Mucosa of descending colon (tissue), 3 donors: ENCODE data around the gene JAK1. TPM values are rescaled to one million over a fixed set of nuclear protein-coding genes. Genes with fewer than 3 reads are reported as not detected.

Experiments
- ATAC-seq: fragments of 200-7000 bp; cut with Tn5 transposase; one replicate; pipeline ENCODE4 v1.9.1; 2020; ENCODE audit warnings: mild to moderate bottlenecking, moderate library complexity
- DNase-seq, 3 donors: peaks; one replicate each; pipeline ENCODE4 v3.0.0-alpha.2; 2020
- H3K36me3 ChIP-seq: fragments of 200-600 bp; one replicate; pipeline ENCODE4 v1.8.0; 2021; ENCODE audit warnings: low read depth, mild to moderate bottlenecking
- H3K4me1 ChIP-seq: fragments of 200-600 bp; one replicate; pipeline ENCODE4 v1.8.0; 2021; ENCODE audit warnings: low read depth, mild to moderate bottlenecking
- H3K4me3 ChIP-seq: fragments of 200-600 bp; one replicate; pipeline ENCODE4 v1.8.0; 2021; ENCODE audit warnings: mild to moderate bottlenecking
- H3K9me3 ChIP-seq: fragments of 200-600 bp; one replicate; pipeline ENCODE4 v1.8.0; 2021; ENCODE audit warnings: mild to moderate bottlenecking
- intact Hi-C, 2 donors: fragments of 100-400 bp; cut with DNase I in 1 of 2; cut with micrococcal nuclease in 1 of 2; formaldehyde crosslinking; loops; one replicate each; pipeline versions ENCODE4 v1.11.0 to v1.11.1; 2022; cut with DNase I, micrococcal nuclease
- total RNA-seq, 3 donors: library from RNA; stranded (reverse); fragmentation: NEBNext Ultra II Directional in 2 of 3; extraction: Animal tissue kit (Norgen Biotek cat#: 25700) in 2 of 3; gene quantifications; one replicate each; pipeline versions ENCODE4 v1.2.1 to v1.2.4, GENCODE V29; 2021 to 2023
- TF ChIP-seq, protein P1 (sequence below): fragments of 200-600 bp; IDR thresholded peaks from one replicate; pipeline ENCODE4 v1.8.0; 2022; ENCODE audit warnings: antibody characterized with exemption, mild to moderate bottlenecking
- donor health status: DM: no; HTN: no; CAD: no; lungs with moderate emphysema.
- donor health status: DM: no; HTN: no; CAD: no.
- donor health status: DM: no; HTN: yes; CAD: no.

Gene JAK1
- total RNA-seq, 3 donors from 2014 or later, result 97.1 to 132 (median 103) TPM

DNA sequence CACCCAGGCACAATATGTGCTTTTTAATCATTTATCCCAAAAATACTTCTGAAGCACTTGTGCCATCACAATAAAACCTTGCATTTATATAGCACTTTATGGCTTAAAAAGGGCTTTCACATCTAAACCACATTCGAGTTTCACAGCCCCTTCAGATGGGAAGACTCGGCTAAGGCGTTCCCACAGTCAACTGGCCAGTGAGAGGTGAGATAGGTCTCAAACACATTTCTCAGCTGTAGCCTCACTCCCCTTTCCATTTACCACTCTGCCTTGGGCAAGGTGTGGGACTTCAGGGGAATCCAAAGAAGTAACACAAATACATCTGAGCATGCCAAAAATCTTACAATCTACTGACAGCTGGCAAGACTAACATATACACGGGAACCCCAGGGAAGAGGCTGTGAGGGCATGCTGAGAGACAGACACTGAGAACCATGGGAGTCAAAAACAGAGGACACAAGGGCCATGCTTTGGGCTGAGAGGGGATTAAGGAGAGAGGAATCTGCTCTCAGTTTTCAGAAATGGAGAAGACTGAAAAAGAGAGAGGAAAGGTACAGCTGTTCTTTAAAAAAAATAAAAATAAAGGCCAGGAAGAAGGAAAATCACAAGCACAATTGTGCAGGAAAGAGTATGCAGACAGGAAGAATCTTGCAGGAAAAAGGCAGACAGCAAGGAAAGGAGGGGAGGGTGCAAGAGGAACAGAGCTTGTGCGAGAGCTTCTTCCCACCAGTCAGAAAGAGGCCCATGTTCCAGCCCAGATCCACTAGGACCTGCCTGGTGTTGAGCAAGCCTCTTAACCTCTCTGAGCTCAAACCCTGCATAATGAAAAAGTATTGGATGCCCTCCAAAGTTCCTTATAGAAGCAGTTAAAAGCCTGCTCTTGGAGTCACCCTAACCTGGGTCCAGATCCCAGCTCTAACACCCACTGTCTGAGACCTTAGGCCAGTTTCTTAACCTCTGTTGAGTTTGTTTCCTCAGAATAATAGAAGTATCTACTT lies 73.5 kb downstream of the JAK1 start:
- ATAC-seq (no peak), DNase-seq (no peak)
- TF ChIP-seq, protein P1, sequence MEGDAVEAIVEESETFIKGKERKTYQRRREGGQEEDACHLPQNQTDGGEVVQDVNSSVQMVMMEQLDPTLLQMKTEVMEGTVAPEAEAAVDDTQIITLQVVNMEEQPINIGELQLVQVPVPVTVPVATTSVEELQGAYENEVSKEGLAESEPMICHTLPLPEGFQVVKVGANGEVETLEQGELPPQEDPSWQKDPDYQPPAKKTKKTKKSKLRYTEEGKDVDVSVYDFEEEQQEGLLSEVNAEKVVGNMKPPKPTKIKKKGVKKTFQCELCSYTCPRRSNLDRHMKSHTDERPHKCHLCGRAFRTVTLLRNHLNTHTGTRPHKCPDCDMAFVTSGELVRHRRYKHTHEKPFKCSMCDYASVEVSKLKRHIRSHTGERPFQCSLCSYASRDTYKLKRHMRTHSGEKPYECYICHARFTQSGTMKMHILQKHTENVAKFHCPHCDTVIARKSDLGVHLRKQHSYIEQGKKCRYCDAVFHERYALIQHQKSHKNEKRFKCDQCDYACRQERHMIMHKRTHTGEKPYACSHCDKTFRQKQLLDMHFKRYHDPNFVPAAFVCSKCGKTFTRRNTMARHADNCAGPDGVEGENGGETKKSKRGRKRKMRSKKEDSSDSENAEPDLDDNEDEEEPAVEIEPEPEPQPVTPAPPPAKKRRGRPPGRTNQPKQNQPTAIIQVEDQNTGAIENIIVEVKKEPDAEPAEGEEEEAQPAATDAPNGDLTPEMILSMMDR, result no peak
- intact Hi-C loops, result no loop called here
- Histone ChIP-seq H3K4me3 (no peak overlapping the region), H3K9me3 (no peaks in the 10 kb centered on the region), H3K36me3 (no peaks in the 10 kb centered on the region), H3K4me1 (peaks cover 19% of the 10 kb centered on the region)

DNA sequence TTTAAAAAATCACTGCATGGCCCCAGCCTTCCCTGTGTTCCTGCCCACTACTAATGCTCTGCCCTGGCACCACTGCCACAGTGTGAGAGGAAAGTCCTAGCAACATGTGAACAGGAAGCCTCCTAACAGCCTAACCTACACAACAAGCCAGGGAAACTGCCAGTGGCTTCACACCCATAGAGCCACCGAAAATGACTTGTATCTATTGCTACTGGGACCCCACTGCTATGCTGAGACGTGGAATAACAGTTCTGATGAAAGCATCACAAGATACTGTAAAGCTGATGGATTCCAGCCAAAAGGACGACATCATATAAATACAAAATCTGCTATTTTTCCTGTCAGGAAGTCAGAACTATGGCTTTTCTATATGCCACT lies 74.9 kb downstream of the JAK1 start:
- Histone ChIP-seq H3K4me1 (peaks cover 8% of the 10 kb centered on the region), H3K36me3 (no peaks in the 10 kb centered on the region), H3K4me3 (no peak overlapping the region), H3K9me3 (no peaks in the 10 kb centered on the region)
- DNase-seq, result no peak
- ATAC-seq, result no peak
- intact Hi-C loops, result no loop called here
- TF ChIP-seq, protein P1, result no peak

DNA sequence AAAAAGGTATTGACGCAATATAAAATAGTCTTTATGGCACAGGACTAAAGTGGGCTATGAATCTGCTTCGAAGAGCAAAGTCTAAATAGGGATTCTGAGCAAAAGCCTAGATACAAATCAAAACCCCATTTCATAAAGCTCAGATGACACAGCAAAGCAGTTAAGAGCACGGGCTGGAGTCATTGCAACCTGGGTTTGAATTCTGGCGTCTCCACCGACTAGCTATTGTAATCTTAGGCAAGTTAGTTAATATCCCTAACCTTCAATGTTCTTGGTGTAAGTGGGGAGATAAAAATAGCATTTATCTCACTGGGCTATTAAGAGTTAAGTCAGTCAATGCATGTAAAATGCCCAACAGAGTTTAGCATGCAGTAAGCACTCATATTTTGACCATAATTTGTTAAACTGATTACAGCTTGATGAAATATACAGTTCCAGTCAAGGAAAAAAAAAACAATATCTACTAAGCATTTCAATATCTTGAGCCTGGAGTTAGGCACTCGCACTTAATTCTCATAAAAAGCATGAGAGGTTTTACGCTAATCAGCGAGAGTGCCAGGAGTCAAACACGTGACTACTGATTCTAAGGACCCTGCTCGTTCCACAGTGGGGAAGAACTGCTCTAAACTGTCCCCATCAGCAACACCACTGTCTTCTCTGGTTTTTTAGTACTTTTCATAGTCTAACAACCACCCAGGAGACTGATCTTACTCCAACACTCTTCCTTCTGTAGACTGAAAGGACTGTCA lies 75.5 kb downstream of the JAK1 start:
- peaks cover 8% of the 10 kb centered on the region for H3K4me1 ChIP-seq
- intact Hi-C loops, result no loop called here
- TF ChIP-seq, protein P1, result no peak
- no peak overlapping the region for H3K4me3 ChIP-seq
- H3K9me3 ChIP-seq, result no peaks in the 10 kb centered on the region
- no peaks in the 10 kb centered on the region for H3K36me3 ChIP-seq
- DNase-seq (no peak), ATAC-seq (no peak)

DNA sequence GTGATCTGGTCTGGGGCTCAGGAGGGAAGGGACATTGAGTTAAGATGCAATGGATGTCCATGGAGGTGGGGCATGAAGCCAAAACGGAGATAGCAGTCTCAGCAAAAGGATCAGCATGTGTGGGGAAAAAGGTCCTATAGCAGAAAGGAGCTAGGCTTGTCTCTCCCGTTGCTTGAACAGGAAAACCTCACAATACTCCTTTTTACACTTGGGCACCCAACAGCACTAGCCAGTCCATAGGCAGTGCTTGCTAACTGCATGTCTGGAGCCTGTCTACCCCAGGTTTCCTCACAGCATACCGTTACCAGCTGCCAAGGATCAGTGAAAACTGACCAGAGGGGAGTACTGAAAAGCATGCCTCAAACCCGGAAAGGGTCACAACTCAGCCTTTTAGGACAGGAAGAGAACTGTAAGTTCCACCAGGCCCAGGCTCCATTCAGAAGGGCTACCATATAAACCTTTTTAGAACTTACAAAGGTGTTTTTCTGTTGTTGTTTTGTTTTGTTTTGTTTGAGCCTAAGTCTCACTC lies 78.6 kb downstream of the JAK1 start:
- intact Hi-C loops, result no loop called here
- no peak overlapping the region for H3K4me3 ChIP-seq
- DNase-seq, result no peak
- H3K36me3 ChIP-seq, result no peaks in the 10 kb centered on the region
- no peak for ATAC-seq
- no peaks in the 10 kb centered on the region for H3K9me3 ChIP-seq
- TF ChIP-seq, protein P1, result no peak
- no peaks in the 10 kb centered on the region for H3K4me1 ChIP-seq

DNA sequence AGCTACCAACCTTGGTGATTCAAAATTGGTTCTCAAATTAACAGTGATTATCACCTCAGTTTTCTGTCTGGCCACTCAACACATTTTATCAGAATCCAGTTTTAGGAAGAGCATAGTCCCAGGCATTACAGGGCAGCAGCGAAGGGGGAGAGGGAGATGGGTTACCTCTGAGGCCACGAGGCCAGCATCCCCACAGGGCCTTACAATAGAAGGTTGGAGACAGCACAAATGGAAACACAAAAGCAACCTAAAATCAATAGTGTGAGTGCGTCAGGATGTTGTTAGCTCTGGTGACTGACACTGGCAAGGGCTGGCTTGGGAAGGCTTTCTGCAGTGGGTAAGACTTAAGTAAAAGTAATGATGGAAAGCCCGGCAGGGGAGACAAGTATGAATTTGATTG lies 79.5 kb downstream of the JAK1 start:
- intact Hi-C loops, result no loop called here
- ATAC-seq (no peak), DNase-seq (no peak)
- H3K4me3 ChIP-seq, result no peak overlapping the region
- H3K9me3 ChIP-seq, result no peaks in the 10 kb centered on the region
- H3K36me3 ChIP-seq, result no peaks in the 10 kb centered on the region
- H3K4me1 ChIP-seq, result no peaks in the 10 kb centered on the region
- TF ChIP-seq, protein P1, result no peak
